K562 (cell line): ENCODE data around the gene HOXD13. TPM values are rescaled to one million over a fixed set of nuclear protein-coding genes. Genes with fewer than 3 reads are reported as not detected.
A peak's percentile ranks its signal among the peaks of the same experiment; 100 is the strongest.

Experiments used
- MAZ ChIP-seq, 2 experiments: fragments of 450-650 bp in 1 of 2; sonication (generic) in 1 of 2; formaldehyde crosslinking; IDR thresholded peaks in 1 of 2; conservative IDR thresholded peaks in 1 of 2; 2 replicates each; pipeline versions ENCODE4 v1.4.0 to v1.5.0; 2020; ENCODE audit warnings: mild to moderate bottlenecking in 1 of 2, missing genetic modification reagents in 1 of 2
- MITF ChIP-seq: IDR thresholded peaks from 2 replicates; pipeline ENCODE4 v1.6.1; 2014; ENCODE audit warnings: antibody characterized with exemption
- MTA2 ChIP-seq: fragments of 450-650 bp; IDR thresholded peaks from 2 replicates; pipeline ENCODE4 v1.6.1; 2016; ENCODE audit warnings: low read depth
- MTA3 ChIP-seq: fragments of 450-650 bp; formaldehyde crosslinking; IDR thresholded peaks from 2 replicates; pipeline ENCODE4 v1.6.1; 2017; ENCODE audit warnings: mild to moderate bottlenecking, borderline replicate concordance
- NKRF ChIP-seq: fragments of 450-650 bp; IDR thresholded peaks from 2 replicates; pipeline ENCODE4 v1.6.1; 2016; ENCODE audit warnings: borderline replicate concordance
- RCOR1 ChIP-seq, 2 experiments: IDR thresholded peaks; 2 replicates each; pipeline ENCODE4 v1.6.1; 2012; ENCODE audit warnings: low read depth in 2 of 2, low read length in 2 of 2, borderline replicate concordance in 1 of 2, improper control_type of control experiment in 1 of 2
- RUNX1 ChIP-seq: sonication (generic); IDR thresholded peaks from 2 replicates; pipeline ENCODE4 v1.6.1; 2016; ENCODE audit warnings: antibody characterized with exemption, low read depth
- TCF7L2 ChIP-seq: fragments of 150-350 bp; IDR thresholded peaks from 2 replicates; pipeline ENCODE4 v1.6.1; 2016; ENCODE audit warnings: low read depth, mild to moderate bottlenecking, low read length, moderate library complexity
- XRCC3 ChIP-seq: fragments of 450-650 bp; IDR thresholded peaks from 2 replicates; pipeline ENCODE4 v1.6.1; 2017; ENCODE audit warnings: mild to moderate bottlenecking, moderate library complexity
- ZNF143 ChIP-seq: sonication (generic); formaldehyde crosslinking; IDR thresholded peaks from 2 replicates; pipeline ENCODE4 v1.9.0; 2022; ENCODE audit warnings: mild to moderate bottlenecking, missing genetic modification reagents
- ZNF431 ChIP-seq: sonication (generic); formaldehyde crosslinking; IDR thresholded peaks from 2 replicates; pipeline ENCODE4 v1.8.0; 2022; ENCODE audit warnings: mild to moderate bottlenecking, missing genetic modification reagents
- ZNF592 ChIP-seq: fragments of 450-650 bp; IDR thresholded peaks from 2 replicates; pipeline ENCODE4 v1.6.1; 2017; ENCODE audit warnings: antibody characterized with exemption, mild to moderate bottlenecking
- ZNF76 ChIP-seq: fragments of 250-450 bp; sonication (Bioruptor Pico); IDR thresholded peaks from 2 replicates; pipeline ENCODE4 v1.4.0; 2020; ENCODE audit warnings: mild to moderate bottlenecking, moderate library complexity, borderline replicate concordance
- polyA plus RNA-seq, 8 experiments: library from polyadenylated mRNA; depleted of rRNA in 4 of 8; stranded (reverse) in 5 of 8; unstranded in 3 of 8; fragments of >200 nt; fragmentation: Nextera tagmentation in 2 of 8; fragmentation: Illumina TruSeq in 1 of 8; extraction: Ambion mirVana in 2 of 8; extraction: Trizol in 1 of 8; gene quantifications; 2 replicates each; pipeline versions ENCODE4 v1.2.1 to v1.2.3, GENCODE V29; 2011 to 2014; ENCODE audit warnings: inconsistent platforms in 1 of 8, missing spikeins in 1 of 8
- total RNA-seq, 7 experiments: library from RNA; depleted of rRNA in 6 of 7; stranded (reverse); fragments of >200 nt in 6 of 7; fragmentation: Illumina TruSeq in 2 of 7; extraction: Trizol in 2 of 7; gene quantifications; 2 replicates each; pipeline versions ENCODE4 v1.2.1 to v1.2.3, GENCODE V29; 2011 to 2021; ENCODE audit warnings: low replicate concordance in 1 of 7

HOXD13 gene
- total and polyA plus RNA-seq, 9 of the 15 experiments (the other 6 are each of a cell fraction or from before 2014, with no cell fraction given) = 0.03 to 0.04 TPM; not detected in 7

GRCh38 chr2:176130147-176130956, 37.8 kb downstream of the HOXD13 start (continued):
- peak in 1 of 2 experiments; percentile 60; a peak in 2 of 4 replicates for TF ChIP-seq MAZ (CRISPR knock-in tag; conservative IDR thresholded peaks at IDR 0.05 in 1 of 2, IDR thresholded peaks at IDR 0.05 in 1 of 2)
- TF ChIP-seq NKRF = no peak
- no peak for TF ChIP-seq ZNF76 (CRISPR knock-in tag)
- no peak for TF ChIP-seq ZNF592
- TF ChIP-seq TCF7L2 = no peak
- no peak for TF ChIP-seq ZNF431 (CRISPR knock-in tag)
- TF ChIP-seq RCOR1 (IDR thresholded peaks at IDR 0.05; ENCODE audit: borderline replicate concordance in 1 of 2, low read depth in 2 of 2, low read length in 2 of 2) = no peak
- TF ChIP-seq ZNF143 (CRISPR knock-in tag) = no peak
- TF ChIP-seq MTA3 = 0 out of 2 replicates have a peak, but pooled peaks have one; percentile 26
- no peak for TF ChIP-seq MTA2
- TF ChIP-seq RUNX1 = no peak
- TF ChIP-seq MITF = 0 out of 2 replicates have a peak, but pooled peaks have one; percentile 28
- no peak for TF ChIP-seq XRCC3
- TF ChIP-seq, all 486 proteins: peak for 19
